Uterus (tissue), 4 donors: ENCODE results near the gene IFI27. TPM values are rescaled to one million over a fixed set of nuclear protein-coding genes. Genes with fewer than 3 reads are reported as not detected.

Experiments used
- DNase-seq, 2 donors: peaks; one replicate each; pipeline ENCODE4 v3.0.0-alpha.2; 2019 to 2020
- H3K27ac ChIP-seq, 2 donors: fragments of 200-600 bp; sonication (generic); 1 replicate in 1 of 2; 2 replicates in 1 of 2; pipeline ENCODE4 v1.5.1; 2016 to 2018
- H3K27me3 ChIP-seq, 2 donors: fragments of 200-600 bp; sonication (generic); one replicate each; pipeline ENCODE4 v1.5.1; 2018 to 2019; ENCODE audit warnings: control low read depth in 1 of 2
- H3K36me3 ChIP-seq, 2 donors: fragments of 200-600 bp; sonication (generic); one replicate each; pipeline ENCODE4 v1.5.1; 2019; ENCODE audit warnings: control low read depth in 1 of 2
- H3K4me1 ChIP-seq, 2 donors: fragments of 200-600 bp; sonication (generic); one replicate each; pipeline ENCODE4 v1.5.1; 2018 to 2019; ENCODE audit warnings: control low read depth in 1 of 2
- H3K4me3 ChIP-seq, 2 donors: fragments of 200-600 bp; sonication (generic); 1 replicate in 1 of 2; 2 replicates in 1 of 2; pipeline ENCODE4 v1.5.1; 2018 to 2019; ENCODE audit warnings: mild to moderate bottlenecking in 1 of 2
- H3K9me3 ChIP-seq, 2 donors: fragments of 200-600 bp; sonication (generic); one replicate each; pipeline ENCODE4 v1.5.1; 2019; ENCODE audit warnings: control low read depth in 1 of 2
- CTCF ChIP-seq, 4 experiments: fragments of 200-600 bp in 2 of 4; fragments of 450-650 bp in 2 of 4; sonication (generic) in 2 of 4; IDR thresholded peaks; one replicate each; pipeline ENCODE4 v1.5.1; 2016 to 2019; ENCODE audit warnings: antibody characterized with exemption in 4 of 4, mild to moderate bottlenecking in 2 of 4, moderate library complexity in 1 of 4
- POLR2A ChIP-seq, 2 donors: fragments of 450-650 bp; IDR thresholded peaks; one replicate each; pipeline ENCODE4 v1.6.1; 2016; ENCODE audit warnings: antibody characterized with exemption in 2 of 2, mild to moderate bottlenecking in 1 of 2, moderate library complexity in 1 of 2
- intact Hi-C: fragments of 100-400 bp; cut with DNase I; formaldehyde crosslinking; loops from one replicate; pipeline ENCODE4 v1.15.1; 2023; ENCODE audit warnings: low total_unique reads
- total RNA-seq, 4 donors: library from RNA; depleted of rRNA in 3 of 4; stranded (reverse); fragments of >200 nt in 3 of 4; gene quantifications; one replicate each; pipeline versions ENCODE4 v1.1.0 to v1.2.4, GENCODE V29; 2014 to 2023
- donor health status: DM: yes; HTN: yes; CAD: no.

The IFI27 gene
- total RNA-seq, 4 donors from 2014 or later, result 5.6 to 390 (median 196) TPM

DNA sequence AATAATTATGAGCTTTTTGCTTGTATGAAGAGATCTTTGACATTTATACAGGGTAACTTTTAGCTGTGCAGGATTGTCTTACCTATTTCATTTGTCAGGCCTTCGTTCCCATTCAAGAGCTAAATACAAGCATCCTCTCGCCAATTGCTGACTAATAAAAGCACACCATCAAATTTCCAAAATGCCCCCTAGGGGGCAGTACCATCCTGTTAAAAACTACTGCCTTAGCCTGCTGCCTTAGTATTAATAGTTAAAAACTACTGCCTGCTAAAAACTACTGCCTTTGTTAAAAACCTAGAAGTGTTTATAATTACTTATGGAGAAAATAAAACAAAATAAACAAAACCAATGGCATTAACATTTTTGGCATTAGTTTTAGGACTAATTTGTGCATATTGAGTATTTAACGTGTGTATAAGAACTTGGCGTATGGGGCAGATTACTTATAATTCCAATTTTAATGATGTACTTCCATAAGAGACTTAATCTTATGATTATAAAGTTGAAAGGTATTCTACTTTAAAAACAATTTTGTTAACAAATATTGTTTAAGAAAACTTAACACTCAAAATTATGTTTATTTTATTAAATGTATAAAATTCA lies 21.9 kb downstream of the IFI27 start:
- H3K27ac ChIP-seq, result no peak overlapping the region
- peaks cover 0 to 3% of the 10 kb centered on the region in 2 donors for H3K4me1 ChIP-seq
- H3K27me3 ChIP-seq, result no peaks in the 10 kb centered on the region
- peak in 1 of 2 donors; percentile 62 for DNase-seq
- H3K36me3 ChIP-seq, result no peaks in the 10 kb centered on the region
- no peaks in the 10 kb centered on the region for H3K9me3 ChIP-seq
- no peak overlapping the region for H3K4me3 ChIP-seq
- peak; percentile 66 to 76 (median 72) for TF ChIP-seq CTCF (IDR thresholded peaks at IDR 0.05)
- TF ChIP-seq POLR2A (IDR thresholded peaks at IDR 0.05), result no peak
- intact Hi-C loops, result no loop called here

GRCh38 chr14:94135476-94135875 lies 24.9 kb downstream of the IFI27 start:
- no peak for TF ChIP-seq CTCF (IDR thresholded peaks at IDR 0.05)
- TF ChIP-seq POLR2A (IDR thresholded peaks at IDR 0.05), result no peak
- no peak for DNase-seq
- Histone ChIP-seq H3K27me3 (no peaks in the 10 kb centered on the region), H3K4me3 (no peak overlapping the region), H3K4me1 (no peaks in the 10 kb centered on the region), H3K36me3 (no peaks in the 10 kb centered on the region), H3K27ac (no peak overlapping the region), H3K9me3 (no peaks in the 10 kb centered on the region)
- intact Hi-C loops, result no loop called here

DNA sequence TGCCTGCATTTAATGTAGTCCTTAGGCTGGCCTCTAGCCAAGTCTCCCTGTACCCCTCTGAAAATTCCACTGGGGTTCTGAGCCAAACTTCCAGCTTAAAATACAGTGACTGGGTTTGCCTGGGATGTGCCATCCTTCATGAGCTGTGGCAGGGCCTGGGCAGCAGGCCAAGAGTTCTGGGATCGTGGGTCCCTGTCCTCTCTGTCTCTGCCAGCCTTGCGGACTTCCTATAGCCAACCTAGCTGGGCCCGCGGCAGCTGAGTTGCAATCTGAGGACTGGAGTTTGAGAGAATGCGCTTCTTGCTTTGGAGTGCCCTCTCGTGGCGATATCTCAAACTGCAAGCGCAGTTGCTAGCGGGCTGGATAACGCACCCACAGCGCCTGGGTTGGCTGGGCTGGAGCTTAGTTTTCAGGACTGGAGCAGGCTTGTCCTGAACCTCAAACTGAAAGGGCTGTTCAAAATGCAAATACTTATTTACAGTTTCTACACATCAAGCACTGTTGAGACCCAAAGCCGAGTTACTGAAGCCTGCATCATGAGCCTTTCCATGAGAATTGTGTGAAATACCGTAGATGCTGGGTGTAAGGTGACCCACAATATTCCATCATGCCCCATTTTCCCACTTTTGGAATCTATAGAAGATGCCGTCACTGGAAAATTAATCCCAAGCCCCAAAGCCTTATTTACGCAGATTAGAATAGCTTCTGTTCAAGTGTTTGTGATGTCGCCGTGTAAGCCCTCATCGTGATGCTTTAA lies 26.2 kb downstream of the IFI27 start:
- no peak overlapping the region for H3K27ac ChIP-seq
- no peaks in the 10 kb centered on the region for H3K27me3 ChIP-seq
- peak; percentile 85 to 86 for DNase-seq
- intact Hi-C loops, result loop anchor here (2.0 kb wide), 1 partner anchor 100 kb away; no protein-coding TSS in a partner anchor
- H3K36me3 ChIP-seq, result no peaks in the 10 kb centered on the region
- H3K9me3 ChIP-seq, result no peaks in the 10 kb centered on the region
- TF ChIP-seq POLR2A (IDR thresholded peaks at IDR 0.05) (no peak), CTCF (IDR thresholded peaks at IDR 0.05) (peak; percentile 91 to 98 (median 93))
- H3K4me3 ChIP-seq, result no peak overlapping the region
- H3K4me1 ChIP-seq, result no peaks in the 10 kb centered on the region

DNA sequence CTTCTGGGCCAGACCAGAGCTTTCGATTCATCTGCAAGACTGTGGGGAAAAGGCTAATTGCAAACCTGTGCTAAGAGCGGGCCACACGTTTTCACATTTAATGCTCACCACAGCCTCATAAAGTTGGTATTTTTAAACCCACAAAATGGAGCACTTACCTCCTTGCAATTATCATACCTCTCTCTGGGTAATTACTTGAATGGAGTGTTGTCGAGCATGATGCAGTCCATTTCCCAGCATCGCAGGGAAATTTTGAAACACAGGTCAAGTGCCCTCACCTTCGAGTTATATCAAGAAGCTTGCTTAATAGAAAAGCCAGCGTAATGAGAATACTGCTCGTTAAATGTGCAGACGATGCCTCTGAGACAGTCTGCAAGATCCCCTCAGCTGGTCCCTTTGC lies 27.7 kb downstream of the IFI27 start:
- DNase-seq, result no peak

More for the DNA sequence above, 27.7 kb downstream of the IFI27 start:
- Histone ChIP-seq H3K36me3 (no peaks in the 10 kb centered on the region), H3K4me1 (no peaks in the 10 kb centered on the region), H3K27ac (no peak overlapping the region), H3K27me3 (no peaks in the 10 kb centered on the region), H3K4me3 (no peak overlapping the region), H3K9me3 (no peaks in the 10 kb centered on the region)
- TF ChIP-seq CTCF (IDR thresholded peaks at IDR 0.05), result no peak
- TF ChIP-seq POLR2A (IDR thresholded peaks at IDR 0.05), result no peak
- intact Hi-C loops, result no loop called here
